Ovary (tissue), 3 donors: ENCODE data around the gene CNEP1R1.

Experiments used
- EP300 ChIP-seq: sonication (generic); formaldehyde crosslinking; IDR thresholded peaks from one replicate; pipeline ENCODE4 v1.6.1; 2017; ENCODE audit warnings: antibody characterized with exemption
- POLR2A ChIP-seq: fragments of 450-650 bp; IDR thresholded peaks from one replicate; pipeline ENCODE4 v1.6.1; 2017; ENCODE audit warnings: antibody characterized with exemption, mild to moderate bottlenecking, moderate library complexity
- TF ChIP-seq, protein P1 (sequence below), 3 donors: fragments of 450-650 bp in 2 of 3; fragments of 200-600 bp in 1 of 3; IDR thresholded peaks; one replicate each; pipeline versions ENCODE4 v1.5.1 to v1.8.0; 2016 to 2022; ENCODE audit warnings: antibody characterized with exemption in 3 of 3, mild to moderate bottlenecking in 1 of 3
- donor health status: DM: no; HTN: no; CAD: no.

DNA sequence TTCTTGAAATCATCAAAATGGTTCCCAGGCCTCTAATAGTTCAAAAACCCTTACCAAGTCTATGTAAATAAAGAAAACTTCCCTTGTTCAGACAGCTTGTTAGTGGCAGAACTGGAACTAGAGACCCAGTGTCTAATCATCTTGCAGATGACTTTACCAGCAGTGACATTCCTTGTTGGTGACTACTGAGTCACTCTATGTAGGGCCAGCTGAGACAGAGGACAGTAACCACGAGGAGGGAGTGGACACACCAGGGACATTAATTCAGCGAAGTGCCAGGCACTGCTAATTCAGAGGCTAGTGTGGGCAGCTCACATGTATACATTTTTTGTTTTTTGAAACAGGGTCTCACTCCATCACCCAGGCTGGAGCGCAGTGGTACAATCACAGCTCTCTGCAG is 34.6 kb downstream of the CNEP1R1 start:
- TF ChIP-seq, protein P1, sequence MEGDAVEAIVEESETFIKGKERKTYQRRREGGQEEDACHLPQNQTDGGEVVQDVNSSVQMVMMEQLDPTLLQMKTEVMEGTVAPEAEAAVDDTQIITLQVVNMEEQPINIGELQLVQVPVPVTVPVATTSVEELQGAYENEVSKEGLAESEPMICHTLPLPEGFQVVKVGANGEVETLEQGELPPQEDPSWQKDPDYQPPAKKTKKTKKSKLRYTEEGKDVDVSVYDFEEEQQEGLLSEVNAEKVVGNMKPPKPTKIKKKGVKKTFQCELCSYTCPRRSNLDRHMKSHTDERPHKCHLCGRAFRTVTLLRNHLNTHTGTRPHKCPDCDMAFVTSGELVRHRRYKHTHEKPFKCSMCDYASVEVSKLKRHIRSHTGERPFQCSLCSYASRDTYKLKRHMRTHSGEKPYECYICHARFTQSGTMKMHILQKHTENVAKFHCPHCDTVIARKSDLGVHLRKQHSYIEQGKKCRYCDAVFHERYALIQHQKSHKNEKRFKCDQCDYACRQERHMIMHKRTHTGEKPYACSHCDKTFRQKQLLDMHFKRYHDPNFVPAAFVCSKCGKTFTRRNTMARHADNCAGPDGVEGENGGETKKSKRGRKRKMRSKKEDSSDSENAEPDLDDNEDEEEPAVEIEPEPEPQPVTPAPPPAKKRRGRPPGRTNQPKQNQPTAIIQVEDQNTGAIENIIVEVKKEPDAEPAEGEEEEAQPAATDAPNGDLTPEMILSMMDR (IDR thresholded peaks at IDR 0.05), result no peak
- no peak for TF ChIP-seq POLR2A
- no peak for TF ChIP-seq EP300
